AG04449 (cell line): ENCODE data around the gene CTSF.

Source experiments
- CTCF ChIA-PET: fragments of 350-600 bp; formaldehyde crosslinking; extraction: SDS; loops from one replicate; lab custom pipeline; 2021; ENCODE audit warnings: antibody characterized with exemption; lab: Yijun Ruan, JAX
- POLR2A ChIA-PET: fragments of 400-600, 350-600 bp; formaldehyde crosslinking; extraction: SDS; loops from one replicate; lab custom pipeline; 2020; ENCODE audit warnings: antibody characterized with exemption, inconsistent platforms; lab: Yijun Ruan, JAX
- DNase-seq: peaks from one replicate; pipeline ENCODE4 v3.0.0-alpha.2; 2010; ENCODE audit warnings: low read depth, low spot score
- H3K4me3 ChIP-seq: 2 replicates; pipeline ENCODE4 v1.5.1; 2011; ENCODE audit warnings: low read depth, mild to moderate bottlenecking, control low read depth, low read length
- TF ChIP-seq, protein P1 (sequence below): IDR thresholded peaks from one replicate; pipeline ENCODE4 v1.5.1; 2011; ENCODE audit warnings: mild to moderate bottlenecking, moderate library complexity, low read length, control low read depth, inconsistent platforms; ENCODE audit not compliant: insufficient read depth; ENCODE audit errors: missing control alignments

Gene CTSF

DNA sequence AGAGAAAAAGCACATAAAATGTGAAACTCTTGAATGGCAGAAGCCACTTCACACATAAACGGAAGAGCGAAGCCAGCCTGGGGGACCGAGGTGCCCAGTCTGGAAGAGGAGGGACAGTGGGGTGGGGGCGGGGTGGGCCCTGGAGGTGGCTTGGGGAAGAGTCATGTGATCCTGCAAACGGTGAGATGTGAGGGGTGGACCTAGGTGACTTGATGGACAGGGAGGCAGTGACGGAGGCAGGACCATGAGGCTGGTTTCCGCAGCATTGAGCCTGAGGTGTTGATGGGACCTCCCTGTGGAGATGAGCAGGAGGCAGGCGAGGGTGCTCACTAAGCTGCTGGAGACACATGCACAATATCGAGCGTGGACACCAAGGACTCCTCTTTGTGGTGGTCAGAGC is 39.3 kb downstream of the CTSF start:
- CTCF ChIA-PET, result no interaction called here
- no peak for DNase-seq
- POLR2A ChIA-PET, result no interaction called here
- no peak overlapping the region for H3K4me3 ChIP-seq
- TF ChIP-seq, protein P1, sequence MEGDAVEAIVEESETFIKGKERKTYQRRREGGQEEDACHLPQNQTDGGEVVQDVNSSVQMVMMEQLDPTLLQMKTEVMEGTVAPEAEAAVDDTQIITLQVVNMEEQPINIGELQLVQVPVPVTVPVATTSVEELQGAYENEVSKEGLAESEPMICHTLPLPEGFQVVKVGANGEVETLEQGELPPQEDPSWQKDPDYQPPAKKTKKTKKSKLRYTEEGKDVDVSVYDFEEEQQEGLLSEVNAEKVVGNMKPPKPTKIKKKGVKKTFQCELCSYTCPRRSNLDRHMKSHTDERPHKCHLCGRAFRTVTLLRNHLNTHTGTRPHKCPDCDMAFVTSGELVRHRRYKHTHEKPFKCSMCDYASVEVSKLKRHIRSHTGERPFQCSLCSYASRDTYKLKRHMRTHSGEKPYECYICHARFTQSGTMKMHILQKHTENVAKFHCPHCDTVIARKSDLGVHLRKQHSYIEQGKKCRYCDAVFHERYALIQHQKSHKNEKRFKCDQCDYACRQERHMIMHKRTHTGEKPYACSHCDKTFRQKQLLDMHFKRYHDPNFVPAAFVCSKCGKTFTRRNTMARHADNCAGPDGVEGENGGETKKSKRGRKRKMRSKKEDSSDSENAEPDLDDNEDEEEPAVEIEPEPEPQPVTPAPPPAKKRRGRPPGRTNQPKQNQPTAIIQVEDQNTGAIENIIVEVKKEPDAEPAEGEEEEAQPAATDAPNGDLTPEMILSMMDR, result no peak

DNA sequence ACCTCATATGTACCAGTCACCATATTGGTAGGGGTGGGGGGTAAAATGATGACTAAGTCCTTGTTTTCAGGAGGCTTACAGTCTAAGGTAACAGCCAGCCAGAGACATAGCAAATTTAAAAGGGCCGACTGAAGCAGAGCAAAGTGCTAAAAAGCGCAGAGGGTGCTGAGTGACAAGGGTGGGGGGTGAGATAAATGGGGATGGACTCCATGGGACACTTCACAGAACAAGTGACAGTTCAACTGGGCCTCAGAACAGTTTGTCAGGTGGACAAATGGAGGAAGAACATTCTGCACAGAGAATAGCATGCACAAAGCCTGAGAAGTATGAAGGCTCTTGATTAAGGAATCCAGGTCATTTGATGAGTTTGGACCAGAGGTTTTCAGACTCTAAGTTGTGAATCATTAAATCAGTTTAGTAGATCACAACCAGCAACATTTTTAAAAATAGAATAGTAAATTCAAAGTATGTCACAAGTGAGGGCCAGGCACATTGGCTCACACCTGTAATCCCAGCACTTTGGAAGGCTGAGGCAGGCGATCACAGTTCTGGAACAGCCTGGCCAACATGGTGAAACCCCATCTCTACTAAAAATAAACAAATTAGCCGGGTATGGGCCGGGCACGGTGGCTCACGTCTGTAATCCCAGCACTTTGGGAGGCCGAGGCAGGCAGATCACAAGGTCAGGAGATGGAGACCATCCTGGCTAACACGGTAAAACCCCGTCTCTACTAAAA is 43.9 kb downstream of the CTSF start:
- POLR2A ChIA-PET, result no interaction called here
- DNase-seq, result no peak
- H3K4me3 ChIP-seq, result no peak overlapping the region
- CTCF ChIA-PET, result no interaction called here
- TF ChIP-seq, protein P1, result no peak

DNA sequence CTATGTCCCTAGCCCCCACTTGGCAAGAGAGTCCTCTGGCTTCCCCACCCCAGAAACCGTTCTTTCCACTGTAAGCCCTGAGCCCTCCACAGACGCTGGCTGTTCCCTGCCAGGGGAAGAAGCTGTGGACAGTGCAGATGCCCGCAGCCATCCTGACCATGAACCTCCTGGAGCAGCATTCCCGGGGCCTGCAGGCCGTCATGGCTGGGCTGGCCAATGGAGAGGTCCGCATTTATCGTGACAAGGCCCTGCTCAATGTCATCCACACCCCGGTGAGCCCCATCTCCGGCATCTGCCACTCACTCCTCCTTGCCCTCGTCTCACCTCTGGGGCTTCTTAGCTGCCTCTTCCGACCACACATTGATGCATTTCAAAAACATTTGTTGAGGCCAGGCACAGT is 44.8 kb downstream of the CTSF start:
- POLR2A ChIA-PET, result no interaction called here

More for the DNA sequence above, 44.8 kb downstream of the CTSF start:
- CTCF ChIA-PET, result no interaction called here
- DNase-seq, result no peak
- H3K4me3 ChIP-seq, result no peak overlapping the region
- TF ChIP-seq, protein P1, result no peak
